GM18505 (cell line): ENCODE measurements around the gene SEMA3C.

Experiments
- ATAC-seq: cut with Tn5 transposase; IDR thresholded peaks from one replicate; pipeline ENCODE4 v1.9.1; 2021; ENCODE audit not compliant: unreplicated experiment
- POLR2A ChIP-seq: IDR thresholded peaks from 4 replicates; pipeline ENCODE4 v1.6.1; 2011; ENCODE audit warnings: borderline replicate concordance; ENCODE audit not compliant: insufficient read depth, insufficient read length; ENCODE audit errors: extremely low read depth

Gene SEMA3C

DNA sequence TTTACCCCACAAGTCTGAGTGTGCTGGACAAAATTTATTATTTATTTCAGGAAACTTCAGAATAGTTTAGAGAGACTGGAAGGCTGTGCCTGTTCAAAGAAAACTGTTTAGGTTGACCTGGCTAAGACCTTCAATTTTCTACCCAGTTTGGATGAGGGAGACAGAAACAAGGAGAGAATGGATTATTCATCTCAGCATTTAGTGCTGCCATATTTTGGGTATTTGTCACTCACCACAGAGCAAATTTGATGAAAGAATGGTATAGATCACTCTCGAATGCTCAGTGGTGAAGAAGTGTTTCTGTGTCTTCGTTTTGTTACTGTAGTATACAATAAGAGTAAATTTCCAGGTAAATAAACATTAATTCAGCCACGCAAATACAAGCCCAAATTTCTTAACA is 71.8 kb downstream of the SEMA3C start:
- ATAC-seq = no peak
- no peak for TF ChIP-seq POLR2A

DNA sequence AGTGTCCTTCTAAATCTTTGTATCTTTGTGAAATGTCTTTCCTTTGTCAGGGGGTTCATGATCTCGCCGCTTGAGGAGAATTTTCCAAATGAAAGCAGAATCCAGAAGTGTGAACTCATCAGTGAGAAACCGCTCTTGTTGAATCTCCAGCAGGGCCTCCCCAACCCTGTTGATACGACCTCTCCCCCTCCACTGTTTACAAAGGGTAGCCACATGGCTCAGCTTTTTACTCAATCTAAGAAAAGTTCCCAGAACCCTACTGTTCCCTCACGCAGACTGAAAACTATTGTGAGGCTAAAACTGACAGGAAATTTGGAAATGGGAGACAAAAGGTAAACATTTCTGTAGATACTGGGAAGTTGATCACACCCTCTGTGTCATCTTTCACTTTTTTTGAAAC is 73.9 kb downstream of the SEMA3C start:
- ATAC-seq = no peak
- TF ChIP-seq POLR2A = no peak

GRCh38 chr7:80843018-80843677 is 75.7 kb downstream of the SEMA3C start:
- TF ChIP-seq POLR2A = no peak
- no peak for ATAC-seq

DNA sequence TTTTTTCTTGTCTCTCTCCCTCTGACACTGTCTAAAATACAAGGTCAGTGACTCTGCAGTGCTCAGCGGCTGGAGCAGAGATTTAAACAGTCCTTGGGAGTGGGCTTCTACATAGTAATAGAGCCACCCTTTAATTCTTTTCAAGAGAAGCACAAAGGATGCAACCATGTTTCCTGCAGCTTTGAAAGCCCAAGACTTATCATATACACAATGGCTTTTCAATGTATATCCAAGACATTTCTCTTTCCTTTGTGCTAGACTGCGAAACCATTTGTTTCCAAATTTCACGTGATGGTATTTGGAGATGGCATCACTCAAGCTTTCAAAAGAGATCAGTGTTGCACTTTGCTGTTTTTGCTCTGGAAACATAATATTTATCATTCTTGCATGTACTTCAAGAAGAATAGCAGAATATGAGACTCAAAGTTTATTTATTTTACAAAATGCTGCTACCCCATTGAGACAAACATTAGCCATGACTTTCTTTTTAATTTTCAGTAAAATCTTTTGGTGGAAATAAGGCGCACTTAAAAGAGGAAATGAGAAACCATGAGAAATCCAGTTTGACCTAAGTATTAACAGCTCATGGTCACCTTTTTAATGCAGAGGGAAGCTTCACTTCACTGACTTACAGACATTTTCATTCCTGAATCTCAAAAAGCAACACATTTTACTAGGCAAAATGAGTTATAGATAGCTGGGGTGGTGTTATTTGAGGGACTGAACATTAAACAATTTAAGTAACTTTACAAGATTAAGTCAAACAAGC is 76.6 kb downstream of the SEMA3C start:
- ATAC-seq = no peak
- no peak for TF ChIP-seq POLR2A

GRCh38 chr7:80841423-80841955 is 77.4 kb downstream of the SEMA3C start:
- TF ChIP-seq POLR2A = no peak
- no peak for ATAC-seq

- no peak for ATAC-seq
- TF ChIP-seq POLR2A = no peak
Observed at GRCh38 chr7:80840681-80841080, 78.2 kb downstream of the SEMA3C start.

DNA sequence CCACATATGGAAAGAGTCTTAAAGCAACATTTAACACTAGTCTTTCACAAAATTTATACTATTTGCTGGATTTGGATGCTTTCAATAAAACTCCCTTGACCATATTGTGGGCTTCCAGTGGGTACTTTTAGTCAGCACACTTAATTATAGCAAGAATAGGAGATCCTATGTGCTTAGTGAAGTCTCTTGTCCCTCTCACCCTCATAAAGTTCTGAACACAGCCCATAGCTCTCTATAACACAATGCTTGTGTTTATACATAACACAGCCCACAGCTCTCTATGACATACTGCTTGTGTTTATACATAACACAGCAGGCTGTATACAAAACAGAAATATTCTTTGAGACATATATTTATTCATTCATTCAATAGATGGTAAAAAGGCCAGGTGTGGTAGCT is 79.0 kb downstream of the SEMA3C start:
- no peak for ATAC-seq
- no peak for TF ChIP-seq POLR2A

- ATAC-seq = no peak
- TF ChIP-seq POLR2A = no peak
Observed at GRCh38 chr7:80838643-80839042, 80.2 kb downstream of the SEMA3C start.

DNA sequence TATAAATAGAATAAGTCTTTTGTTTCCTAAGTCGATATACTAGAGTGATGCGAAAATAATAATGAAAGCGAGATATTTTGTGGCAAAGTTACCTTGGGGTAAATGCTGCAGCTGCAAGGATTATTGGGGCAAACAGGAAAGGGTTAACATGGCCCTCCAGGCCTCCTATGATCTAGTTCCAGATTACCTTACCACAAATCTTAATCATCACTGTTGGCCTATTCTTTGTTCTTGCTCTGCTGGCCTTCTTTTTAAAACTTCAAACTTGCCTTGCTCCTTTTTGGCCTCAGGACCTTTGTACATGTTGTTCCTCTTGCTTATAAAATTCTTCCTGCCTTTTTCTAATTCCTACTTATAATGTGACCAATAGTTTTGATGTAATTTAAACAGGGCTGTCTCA is 81.5 kb downstream of the SEMA3C start:
- no peak for TF ChIP-seq POLR2A
- ATAC-seq = no peak

DNA sequence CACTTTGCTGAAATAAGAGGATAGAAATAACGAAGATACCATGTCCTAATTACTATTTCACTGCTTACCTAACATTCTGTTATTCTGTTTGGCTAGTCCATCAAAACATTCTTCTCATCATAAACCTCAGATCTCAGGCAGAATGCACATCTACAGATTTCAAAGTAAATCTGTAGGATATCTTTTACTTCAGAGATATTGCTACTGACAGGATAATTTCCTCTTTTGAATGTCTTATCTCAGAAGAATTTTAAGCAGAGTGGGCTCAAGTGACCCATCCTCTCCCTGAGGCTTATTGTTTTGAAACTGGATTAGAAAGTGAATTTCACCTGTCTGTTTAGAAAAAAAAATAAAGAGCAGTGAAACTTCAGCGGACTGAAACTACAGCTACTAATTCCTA is 83.6 kb downstream of the SEMA3C start:
- ATAC-seq = no peak
- TF ChIP-seq POLR2A = no peak

DNA sequence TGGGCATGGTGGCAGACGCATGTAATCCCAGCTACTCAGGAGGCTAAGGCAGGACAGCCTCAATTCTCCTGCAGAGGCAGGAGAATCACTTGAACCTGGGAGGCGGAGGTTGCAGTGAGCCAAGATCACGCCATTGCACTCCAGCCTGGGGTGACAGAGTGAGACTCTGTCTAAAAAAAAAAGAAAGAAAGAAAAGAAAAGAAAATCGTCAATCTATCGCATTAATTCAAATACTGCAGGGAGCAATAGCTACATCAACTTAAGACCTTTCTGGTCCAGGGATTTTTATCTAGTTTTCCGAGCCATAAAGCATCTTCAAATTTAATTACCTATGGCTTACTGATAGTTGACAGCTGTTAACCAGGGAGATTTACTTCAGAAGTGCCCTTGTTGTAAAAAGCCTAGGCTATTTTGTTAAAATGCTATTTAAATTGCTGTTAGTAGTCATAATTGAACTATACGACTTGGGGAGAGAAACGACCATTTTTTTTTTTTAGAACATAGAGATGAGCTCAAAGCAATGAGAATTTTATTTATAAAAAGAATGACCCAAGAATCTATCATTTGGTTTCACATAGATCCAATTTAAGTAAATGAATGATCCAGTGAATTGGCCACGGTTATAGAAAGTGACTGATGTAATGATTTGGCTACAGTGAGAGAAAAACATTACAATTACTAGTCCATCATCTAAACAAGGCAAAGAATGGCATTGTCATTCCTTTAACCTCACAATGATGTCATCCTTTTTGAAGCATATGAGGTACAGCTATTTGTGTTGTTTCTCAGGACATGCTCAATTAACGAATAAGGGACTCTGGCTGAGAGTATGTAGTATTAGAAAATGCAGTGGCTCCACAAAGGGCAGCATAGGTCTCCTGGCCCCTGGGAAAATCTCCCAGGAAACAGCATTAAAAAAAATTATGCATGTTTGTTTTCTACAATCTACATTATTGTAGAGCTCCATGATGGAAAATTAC is 85.3 kb downstream of the SEMA3C start:
- ATAC-seq = no peak
- TF ChIP-seq POLR2A = no peak

GRCh38 chr7:80832006-80832405 is 86.8 kb downstream of the SEMA3C start:
- no peak for TF ChIP-seq POLR2A
- no peak for ATAC-seq

GRCh38 chr7:80830584-80831285 is 88.1 kb downstream of the SEMA3C start:
- no peak for ATAC-seq
- TF ChIP-seq POLR2A = no peak

GRCh38 chr7:80830010-80830409 is 88.8 kb downstream of the SEMA3C start:
- ATAC-seq = no peak
- no peak for TF ChIP-seq POLR2A
